ENCODE measurements around the gene FHAD1.
"Not testable (repeated sequence)": the region's sequence is repeated elsewhere in the genome, so short reads cannot be mapped to it uniquely, and the experiment has no call there.

Gene FHAD1

GRCh38 chr1:15350551-15351200 is 103.7 kb downstream of the FHAD1 start:
- DNase-seq: no peak

GRCh38 chr1:15351310-15351709 is 104.3 kb downstream of the FHAD1 start:
- DNase-seq: no peak

- DNase-seq: no peak
Observed at GRCh38 chr1:15352128-15352957, 105.3 kb downstream of the FHAD1 start.

- DNase-seq: no peak
Observed at GRCh38 chr1:15353839-15354579, 107.0 kb downstream of the FHAD1 start.

GRCh38 chr1:15354580-15354965 is 107.5 kb downstream of the FHAD1 start:
- no peak for DNase-seq

GRCh38 chr1:15355968-15356625 is 109.1 kb downstream of the FHAD1 start:
- DNase-seq: no peak

- no peak for DNase-seq
Observed at GRCh38 chr1:15357612-15358207, 110.7 kb downstream of the FHAD1 start.

- DNase-seq: no peak
Observed at GRCh38 chr1:15358565-15359133, 111.6 kb downstream of the FHAD1 start.

- no peak for DNase-seq
Observed at GRCh38 chr1:15360700-15361099, 113.7 kb downstream of the FHAD1 start.

GRCh38 chr1:15362096-15362736 is 115.2 kb downstream of the FHAD1 start:
- no peak for DNase-seq

- DNase-seq: no peak
Observed at GRCh38 chr1:15362737-15363128, 115.7 kb downstream of the FHAD1 start.

GRCh38 chr1:15364740-15365139 is 117.7 kb downstream of the FHAD1 start:
- DNase-seq: no peak

- no peak for DNase-seq
Observed at GRCh38 chr1:15368888-15369287, 121.9 kb downstream of the FHAD1 start.

- no peak for DNase-seq
Observed at GRCh38 chr1:15370268-15370667, 123.2 kb downstream of the FHAD1 start.

- DNase-seq: no peak
Observed at GRCh38 chr1:15370781-15371520, 123.9 kb downstream of the FHAD1 start.

GRCh38 chr1:15371610-15372545 is 124.9 kb downstream of the FHAD1 start:
- no peak for DNase-seq

GRCh38 chr1:15378729-15379128 is 131.7 kb downstream of the FHAD1 start:
- no peak for DNase-seq

- DNase-seq: not testable (repeated sequence)
Observed at GRCh38 chr1:15379151-15379550, 132.1 kb downstream of the FHAD1 start.

GRCh38 chr1:15380601-15381508 is 133.8 kb downstream of the FHAD1 start:
- no peak for DNase-seq
